Omental fat pad (tissue), 4 donors: ENCODE results near the gene CFAP46. TPM values are rescaled to one million over a fixed set of nuclear protein-coding genes. Genes with fewer than 3 reads are reported as not detected.
"Not testable (repeated sequence)": the region's sequence is repeated elsewhere in the genome, so short reads cannot be mapped to it uniquely, and the experiment has no call there.

Experiments used
- ATAC-seq: fragments of 150-250 bp; one replicate; pipeline ENCODE4 v1.9.1; 2016; ENCODE audit warnings: mild to moderate bottlenecking, moderate library complexity; ENCODE audit not compliant: low FRiP score
- DNase-seq: peaks from one replicate; pipeline ENCODE4 v3.0.0-alpha.2; 2019; ENCODE audit warnings: low spot score
- CTCF ChIP-seq, 3 donors: fragments of 450-650 bp; IDR thresholded peaks; one replicate each; pipeline ENCODE4 v1.5.1; 2016 to 2017; ENCODE audit warnings: antibody characterized with exemption in 3 of 3, mild to moderate bottlenecking in 3 of 3, moderate library complexity in 2 of 3
- total RNA-seq, 4 donors: library from RNA; depleted of rRNA; stranded (reverse); fragments of >200 nt; gene quantifications; one replicate each; pipeline ENCODE4 v1.1.0, GENCODE V29; 2016

CFAP46 gene
- total RNA-seq, 4 donors from 2014 or later, result 0.24 to 0.37 TPM; not detected in 2

GRCh38 chr10:132967540-132967939 lies 25.2 kb upstream of the CFAP46 start:
- ATAC-seq (no peak), DNase-seq (no peak)
- TF ChIP-seq CTCF (IDR thresholded peaks at IDR 0.05), result no peak

- no peak for TF ChIP-seq CTCF (IDR thresholded peaks at IDR 0.05)
- ATAC-seq (no peak), DNase-seq (no peak)
Observed at GRCh38 chr10:132965411-132966057, 23.2 kb upstream of the CFAP46 start.

- not testable (repeated sequence) for DNase-seq, ATAC-seq
Observed at GRCh38 chr10:132964707-132965410, 22.5 kb upstream of the CFAP46 start.

GRCh38 chr10:132964231-132964630 lies 21.9 kb upstream of the CFAP46 start:
- no peak for DNase-seq
- no peak for ATAC-seq
- no peak for TF ChIP-seq CTCF (IDR thresholded peaks at IDR 0.05)

GRCh38 chr10:132963430-132963960 lies 21.1 kb upstream of the CFAP46 start:
- DNase-seq (no peak), ATAC-seq (no peak)
- no peak for TF ChIP-seq CTCF (IDR thresholded peaks at IDR 0.05)

- no peak for DNase-seq
- TF ChIP-seq CTCF (IDR thresholded peaks at IDR 0.05), result no peak
- no peak for ATAC-seq
Observed at GRCh38 chr10:132962623-132963429, 20.5 kb upstream of the CFAP46 start.
